Activated naive CD4-positive, alpha-beta T cell treated with anti-CD3 and anti-CD28 coated beads for 36 hours (primary cell): Measurements from ENCODE around the gene WNT4. TPM values are rescaled to one million over a fixed set of nuclear protein-coding genes. Genes with fewer than 3 reads are reported as not detected.

Source experiments
- CTCF ChIA-PET: fragments of 350-600 bp; sonication (Branson Sonifier 250); formaldehyde crosslinking; loops from one replicate; lab custom pipeline; 2021; ENCODE audit warnings: antibody characterized with exemption; lab: Charles Lee
- DNase-seq: peaks from one replicate; pipeline ENCODE4 v3.0.0-alpha.2; 2020
- H3K27ac Mint-ChIP-seq: one replicate; pipeline ENCODE4 v1.8.0; 2021; ENCODE audit warnings: mild to moderate bottlenecking, mixed read lengths
- H3K27me3 Mint-ChIP-seq: one replicate; pipeline ENCODE4 v1.8.0; 2021; ENCODE audit warnings: low read depth, mixed read lengths
- H3K36me3 Mint-ChIP-seq: one replicate; pipeline ENCODE4 v1.8.0; 2021; ENCODE audit warnings: low read depth, mixed read lengths
- H3K4me1 Mint-ChIP-seq: one replicate; pipeline ENCODE4 v1.8.0; 2021; ENCODE audit warnings: low read depth, mixed read lengths
- H3K4me3 Mint-ChIP-seq: one replicate; pipeline ENCODE4 v1.8.0; 2021; ENCODE audit warnings: mild to moderate bottlenecking, moderate library complexity, mixed read lengths
- H3K9me3 Mint-ChIP-seq: one replicate; pipeline ENCODE4 v1.8.0; 2021; ENCODE audit warnings: mixed read lengths
- intact Hi-C: fragments of 100-400 bp; cut with micrococcal nuclease; formaldehyde crosslinking; loops from one replicate; pipeline ENCODE4 v1.15.1; 2023
- total RNA-seq, 2 experiments: library from RNA; stranded (reverse); gene quantifications; one replicate each; pipeline ENCODE4 v1.2.3, GENCODE V29; 2021

The WNT4 gene
- total RNA-seq, 2 experiments from 2014 or later, result not detected

DNA sequence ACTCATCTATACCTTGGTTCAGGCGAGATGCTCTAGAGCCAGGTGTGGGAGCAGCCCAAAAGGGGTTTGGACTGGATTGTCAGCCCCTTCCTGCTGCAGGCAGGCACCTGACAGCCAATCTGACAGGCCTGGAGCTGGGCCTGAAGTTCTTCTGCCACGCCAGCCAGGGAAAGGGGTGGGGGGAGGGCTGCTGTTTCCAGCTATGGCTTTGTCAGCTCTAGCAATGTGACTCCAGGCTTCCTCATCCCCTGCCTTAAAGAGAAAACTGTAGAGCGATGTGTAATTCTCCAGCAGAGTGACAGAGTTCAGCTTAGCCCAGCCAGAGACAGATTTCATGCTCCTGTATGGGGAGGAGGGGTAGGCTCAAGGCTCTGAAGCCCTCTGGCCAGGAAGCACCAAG is 30.3 kb downstream of the WNT4 start:
- intact Hi-C loops, result no loop called here
- CTCF ChIA-PET, result no interaction called here
- DNase-seq, result no peak
- Mint-ChIP-seq H3K4me3 (no peak overlapping the region), H3K27ac (no peak overlapping the region), H3K4me1 (peaks cover 5% of the 10 kb centered on the region), H3K36me3 (peaks cover 3% of the 10 kb centered on the region), H3K9me3 (no peaks in the 10 kb centered on the region), H3K27me3 (no peaks in the 10 kb centered on the region)

DNA sequence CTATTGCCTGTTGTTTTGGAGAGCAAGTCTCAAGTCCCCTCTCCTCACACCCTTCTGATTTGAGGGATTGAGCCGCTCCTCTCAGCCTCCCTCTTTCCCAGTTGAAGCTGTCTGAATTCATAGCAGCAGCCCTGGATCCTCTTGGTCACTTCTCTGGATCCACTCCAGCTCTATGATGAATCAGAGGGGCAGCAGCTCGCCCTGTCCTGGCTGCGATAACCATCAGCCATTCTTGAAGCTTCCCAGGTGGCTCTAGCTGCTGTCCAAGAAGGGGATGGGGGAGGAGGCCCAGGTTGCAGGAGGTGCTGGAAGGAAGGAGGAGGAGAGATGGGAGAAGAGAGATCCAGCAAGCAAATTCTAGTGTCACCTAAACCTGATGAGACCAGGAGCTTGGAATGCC is 31.3 kb downstream of the WNT4 start:
- H3K27me3 Mint-ChIP-seq, result no peaks in the 10 kb centered on the region
- peaks cover 3% of the 10 kb centered on the region for H3K36me3 Mint-ChIP-seq
- H3K9me3 Mint-ChIP-seq, result no peaks in the 10 kb centered on the region
- H3K4me3 Mint-ChIP-seq, result no peak overlapping the region
- peak overlapping the region; percentile 16 for H3K27ac Mint-ChIP-seq
- CTCF ChIA-PET, result interaction anchor here (0.9 kb wide), 1 partner anchor 10 kb away, joined by 3 read pairs; no protein-coding TSS in a partner anchor
- no peak for DNase-seq
- intact Hi-C loops, result no loop called here
- peaks cover 8% of the 10 kb centered on the region for H3K4me1 Mint-ChIP-seq

DNA sequence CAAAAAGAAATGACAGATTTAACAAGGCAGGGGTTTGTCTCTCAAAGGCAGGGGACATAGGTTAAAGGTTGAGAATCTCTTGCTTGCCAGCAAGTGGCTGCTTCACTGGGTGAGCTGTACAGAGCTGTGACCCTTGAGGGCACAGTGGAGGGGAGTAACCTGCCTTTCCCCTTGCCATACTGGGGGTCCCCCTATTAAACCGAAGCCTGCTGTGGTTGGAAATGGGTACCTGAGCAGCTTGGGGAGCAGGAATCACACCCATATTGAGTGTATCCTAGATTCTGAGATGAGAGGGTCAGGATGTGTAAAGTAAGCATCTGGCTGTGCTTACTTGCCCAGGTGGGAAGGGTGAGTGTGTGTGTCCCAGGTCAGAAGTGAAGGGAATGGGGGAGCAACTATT is 31.8 kb downstream of the WNT4 start:
- H3K27ac Mint-ChIP-seq, result no peak overlapping the region
- H3K36me3 Mint-ChIP-seq, result peaks cover 3% of the 10 kb centered on the region
- no peak for DNase-seq
- H3K9me3 Mint-ChIP-seq, result no peaks in the 10 kb centered on the region
- no peak overlapping the region for H3K4me3 Mint-ChIP-seq
- H3K4me1 Mint-ChIP-seq, result peaks cover 12% of the 10 kb centered on the region
- no peaks in the 10 kb centered on the region for H3K27me3 Mint-ChIP-seq
- intact Hi-C loops, result no loop called here
- CTCF ChIA-PET, result interaction anchor here (0.5 to 0.9 kb wide), 2 partner anchors 10 to 132 kb away, joined by 3 read pairs; no protein-coding TSS in a partner anchor

DNA sequence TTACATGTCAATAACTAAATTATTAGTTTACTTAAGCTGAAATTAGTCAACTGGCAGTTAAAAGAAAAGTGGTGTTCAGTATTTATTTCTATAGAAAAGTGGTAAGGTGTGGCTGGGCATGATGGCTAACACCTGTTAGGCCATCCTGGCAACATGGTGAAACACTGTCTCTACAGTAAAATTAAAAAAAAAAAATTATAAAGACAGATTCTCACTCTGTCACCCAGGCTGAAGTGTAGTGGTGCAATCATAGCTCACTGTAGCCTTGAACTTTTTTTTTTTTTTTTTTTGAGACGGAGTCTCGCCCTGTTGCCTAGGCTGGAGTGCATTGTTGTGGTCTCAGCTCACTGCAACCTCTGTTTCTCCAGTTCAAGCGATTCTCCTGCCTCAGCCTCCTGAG is 32.9 kb downstream of the WNT4 start:
- Mint-ChIP-seq H3K9me3 (no peaks in the 10 kb centered on the region), H3K4me3 (no peak overlapping the region), H3K27ac (no peak overlapping the region), H3K36me3 (peaks cover 12% of the 10 kb centered on the region), H3K4me1 (peaks cover 20% of the 10 kb centered on the region), H3K27me3 (no peaks in the 10 kb centered on the region)
- intact Hi-C loops, result no loop called here
- no peak for DNase-seq
- CTCF ChIA-PET, result interaction anchor here (0.6 to 1.2 kb wide), 4 partner anchors 10 to 389 kb away, joined by 3 to 7 read pairs (median 4); no protein-coding TSS in a partner anchor

DNA sequence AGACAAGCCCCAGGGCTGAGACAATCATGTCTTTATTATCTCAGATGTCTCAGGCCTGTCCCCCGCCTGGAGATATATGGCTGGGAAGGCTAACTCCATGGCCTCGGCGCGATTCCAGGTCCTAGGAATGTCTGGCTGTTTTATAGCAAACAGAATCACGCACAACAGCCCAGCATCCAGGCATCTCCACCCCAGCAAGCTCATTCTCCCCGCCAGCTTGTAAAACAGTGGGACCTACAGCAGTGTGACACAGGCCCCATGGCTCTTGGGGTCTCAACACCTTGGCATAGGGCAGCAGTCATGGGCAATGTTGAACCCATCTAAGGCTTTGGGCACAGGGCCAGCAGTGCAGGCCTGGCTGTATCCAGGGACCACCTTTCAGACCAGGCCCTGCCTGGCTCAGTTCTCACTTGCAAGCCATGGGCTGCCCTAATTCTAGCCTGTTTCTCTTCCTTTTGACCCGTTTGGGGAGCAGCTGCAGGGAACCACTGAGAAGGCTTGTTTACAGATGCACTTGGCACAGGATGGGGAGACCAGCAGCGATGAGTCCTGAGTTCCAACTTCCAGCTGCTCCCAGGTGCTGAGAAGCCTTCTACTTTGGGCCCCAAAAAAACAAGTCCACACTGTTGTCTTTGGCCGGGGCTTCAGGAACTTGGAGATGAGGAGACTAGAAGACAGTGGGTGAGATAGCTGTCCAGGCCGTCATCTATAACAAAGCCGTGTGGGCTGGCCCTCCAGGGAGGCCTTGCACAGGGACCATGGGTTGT is 34.4 kb downstream of the WNT4 start:
- DNase-seq, result no peak
- CTCF ChIA-PET, result interaction anchor here (1.1 to 1.3 kb wide), 2 partner anchors 9 to 13 kb away, joined by 3 to 4 read pairs; no protein-coding TSS in a partner anchor
- Mint-ChIP-seq H3K36me3 (peaks cover 24% of the 10 kb centered on the region), H3K4me1 (peaks cover 32% of the 10 kb centered on the region), H3K4me3 (no peak overlapping the region), H3K27ac (no peak overlapping the region), H3K27me3 (no peaks in the 10 kb centered on the region), H3K9me3 (peaks cover 3% of the 10 kb centered on the region)
- intact Hi-C loops, result no loop called here

DNA sequence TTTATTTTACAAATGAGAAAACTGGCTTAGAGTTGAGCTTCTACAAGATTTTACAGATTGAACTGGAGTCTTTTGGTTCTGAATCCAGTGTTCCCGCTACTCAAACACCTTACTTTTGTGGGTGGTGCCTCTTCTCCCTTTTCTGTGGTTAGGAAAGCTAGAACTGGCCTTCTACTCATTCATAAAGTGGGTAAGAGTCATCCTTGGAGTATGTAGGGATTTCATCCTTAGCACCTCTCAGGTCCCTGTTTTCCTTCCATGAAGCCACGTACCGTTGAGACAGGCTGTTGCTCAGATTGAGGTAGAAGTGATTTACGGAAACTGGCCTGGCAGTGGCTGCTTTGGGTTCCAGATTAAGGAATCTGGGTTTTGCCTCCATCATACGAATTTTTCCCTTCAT is 35.8 kb downstream of the WNT4 start:
- intact Hi-C loops, result no loop called here
- H3K27me3 Mint-ChIP-seq, result no peaks in the 10 kb centered on the region
- H3K4me1 Mint-ChIP-seq, result peaks cover 43% of the 10 kb centered on the region
- peaks cover 30% of the 10 kb centered on the region for H3K36me3 Mint-ChIP-seq
- CTCF ChIA-PET, result interaction anchor here (0.6 to 1.3 kb wide), 3 partner anchors 15 to 168 kb away, joined by 3 to 4 read pairs (median 4); no protein-coding TSS in a partner anchor
- peak overlapping the region; percentile 2 for H3K27ac Mint-ChIP-seq
- no peak overlapping the region for H3K4me3 Mint-ChIP-seq
- H3K9me3 Mint-ChIP-seq, result peaks cover 3% of the 10 kb centered on the region
- DNase-seq, result no peak

DNA sequence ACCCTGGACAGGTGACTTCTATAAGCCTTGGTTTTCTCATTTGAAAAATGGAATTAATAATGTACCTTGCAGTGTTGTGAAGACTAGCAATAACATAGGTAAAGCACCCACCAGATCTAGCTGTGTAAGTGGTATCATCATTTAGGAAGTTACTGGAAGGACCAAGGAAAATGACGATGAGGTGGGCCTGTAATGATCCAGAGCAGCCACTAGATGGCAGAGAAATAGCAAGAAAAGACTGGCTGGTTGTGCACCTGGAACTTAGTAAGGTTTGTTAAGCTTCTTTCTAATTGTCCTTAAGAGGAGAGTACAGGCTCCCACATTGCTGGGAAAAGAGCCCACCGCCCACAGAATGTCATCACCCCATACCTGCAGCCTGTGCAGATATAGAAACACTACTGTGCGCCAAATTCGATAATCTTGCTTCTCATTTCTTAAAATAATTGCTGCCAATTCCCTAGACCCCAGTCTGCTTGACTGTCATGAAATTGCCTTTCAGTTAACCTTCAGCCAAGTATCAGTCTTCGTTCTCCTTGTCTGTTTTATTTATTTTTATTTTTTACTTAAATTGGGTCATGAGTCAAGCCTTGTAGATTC is 37.2 kb downstream of the WNT4 start:
- Mint-ChIP-seq H3K9me3 (peaks cover 3% of the 10 kb centered on the region), H3K4me3 (no peak overlapping the region), H3K27ac (peak overlapping the region; percentile 74), H3K36me3 (peaks cover 30% of the 10 kb centered on the region), H3K4me1 (peaks cover 53% of the 10 kb centered on the region), H3K27me3 (no peaks in the 10 kb centered on the region)
- DNase-seq, result peak; percentile 50
- intact Hi-C loops, result loop anchor here (1.0 to 2.0 kb wide), 4 partner anchors 13 to 311 kb away; no protein-coding TSS in a partner anchor
- CTCF ChIA-PET, result interaction anchor here (1.0 to 2.0 kb wide), 9 partner anchors 8 to 348 kb away, joined by 3 to 16 read pairs (median 3); no protein-coding TSS in a partner anchor

DNA sequence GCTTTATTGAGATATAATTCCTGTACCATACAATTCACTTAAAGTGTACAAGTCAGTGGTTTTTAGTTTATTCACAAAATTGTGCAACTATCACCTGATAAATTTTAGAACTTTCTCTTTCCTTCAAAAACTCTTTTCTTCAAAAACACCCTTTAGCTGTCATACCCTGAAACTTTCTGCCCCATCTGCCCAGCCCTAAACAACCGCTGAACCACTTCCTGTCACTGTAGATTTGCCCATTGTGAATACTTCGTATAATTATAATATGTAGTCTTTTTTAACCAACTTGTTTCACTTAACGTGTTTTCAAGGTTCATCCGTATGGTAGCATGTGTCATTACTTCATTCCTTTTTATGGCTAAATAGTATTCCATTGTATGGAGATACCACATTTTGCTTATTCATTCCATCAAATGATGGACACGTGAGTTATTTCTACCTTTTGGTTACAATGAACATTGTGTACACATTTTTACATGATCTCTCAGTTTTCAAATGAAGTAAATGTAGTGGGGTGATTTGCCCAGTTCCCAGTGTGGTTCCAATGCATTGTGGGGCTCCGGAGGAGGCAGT is 37.9 kb downstream of the WNT4 start:
- Mint-ChIP-seq H3K9me3 (peaks cover 3% of the 10 kb centered on the region), H3K27me3 (no peaks in the 10 kb centered on the region), H3K4me3 (no peak overlapping the region), H3K27ac (peak overlapping the region; percentile 74), H3K36me3 (peaks cover 31% of the 10 kb centered on the region), H3K4me1 (peaks cover 60% of the 10 kb centered on the region)
- CTCF ChIA-PET, result interaction anchor here (1.0 to 2.0 kb wide), 9 partner anchors 9 to 348 kb away, joined by 3 to 16 read pairs (median 3); no protein-coding TSS in a partner anchor
- intact Hi-C loops, result loop anchor here (1.0 to 2.0 kb wide), 4 partner anchors 13 to 311 kb away; no protein-coding TSS in a partner anchor
- DNase-seq, result peak; percentile 77

DNA sequence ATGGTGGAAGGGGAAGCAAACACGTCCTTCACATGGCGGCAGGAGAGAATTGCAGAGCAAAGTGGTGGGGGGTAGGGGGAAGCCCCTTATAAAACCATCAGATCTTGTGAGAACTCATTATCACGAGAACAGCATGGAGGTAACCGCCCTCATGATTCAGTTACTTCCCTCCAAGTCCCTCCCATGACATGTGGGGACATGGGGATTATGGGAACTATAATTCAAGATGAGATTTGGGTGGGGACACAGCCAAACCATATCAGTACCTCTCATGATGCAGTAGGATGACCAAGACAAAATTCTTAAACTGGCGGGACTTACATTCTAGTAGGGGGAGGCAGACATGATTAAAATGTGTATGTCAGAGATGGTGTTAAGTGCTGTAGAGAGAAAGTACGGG is 38.8 kb downstream of the WNT4 start:
- CTCF ChIA-PET, result interaction anchor here (1.6 to 2.6 kb wide), 3 partner anchors 11 to 14 kb away, joined by 4 to 16 read pairs (median 8); no protein-coding TSS in a partner anchor
- peak; percentile 29 for DNase-seq
- intact Hi-C loops, result loop anchor here (2.0 kb wide), 1 partner anchor 15 kb away; no protein-coding TSS in a partner anchor
- H3K9me3 Mint-ChIP-seq, result peaks cover 3% of the 10 kb centered on the region
- H3K27ac Mint-ChIP-seq, result peak overlapping the region; percentile 74
- H3K27me3 Mint-ChIP-seq, result no peaks in the 10 kb centered on the region
- H3K36me3 Mint-ChIP-seq, result peaks cover 33% of the 10 kb centered on the region
- H3K4me1 Mint-ChIP-seq, result peaks cover 69% of the 10 kb centered on the region
- no peak overlapping the region for H3K4me3 Mint-ChIP-seq

DNA sequence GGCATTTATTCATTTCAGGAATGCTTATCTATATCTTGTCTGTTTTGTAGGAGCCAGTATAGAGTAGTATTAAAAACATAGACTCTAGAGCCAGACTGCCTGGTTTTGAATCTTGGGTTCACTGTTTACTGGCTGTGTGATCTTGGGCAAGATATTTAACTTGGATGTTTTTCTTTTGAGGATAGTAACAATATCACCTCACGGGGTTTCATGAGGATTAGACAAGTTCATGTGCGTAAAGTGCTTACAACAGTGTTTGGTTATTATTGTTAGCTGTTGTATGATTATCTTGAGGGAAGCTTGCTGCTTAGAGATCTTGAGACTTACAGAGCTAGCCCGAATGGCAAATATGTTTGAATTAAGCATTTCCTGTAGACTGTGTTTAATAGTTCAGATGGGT is 40.2 kb downstream of the WNT4 start:
- CTCF ChIA-PET, result interaction anchor here (1.3 to 2.6 kb wide), 3 partner anchors 10 to 78 kb away, joined by 3 to 8 read pairs (median 4); no protein-coding TSS in a partner anchor
- intact Hi-C loops, result no loop called here
- peaks cover 34% of the 10 kb centered on the region for H3K36me3 Mint-ChIP-seq
- H3K9me3 Mint-ChIP-seq, result peaks cover 3% of the 10 kb centered on the region
- DNase-seq, result no peak
- H3K4me1 Mint-ChIP-seq, result peaks cover 74% of the 10 kb centered on the region
- H3K27me3 Mint-ChIP-seq, result no peaks in the 10 kb centered on the region
- H3K27ac Mint-ChIP-seq, result peak overlapping the region; percentile 30
- no peak overlapping the region for H3K4me3 Mint-ChIP-seq

DNA sequence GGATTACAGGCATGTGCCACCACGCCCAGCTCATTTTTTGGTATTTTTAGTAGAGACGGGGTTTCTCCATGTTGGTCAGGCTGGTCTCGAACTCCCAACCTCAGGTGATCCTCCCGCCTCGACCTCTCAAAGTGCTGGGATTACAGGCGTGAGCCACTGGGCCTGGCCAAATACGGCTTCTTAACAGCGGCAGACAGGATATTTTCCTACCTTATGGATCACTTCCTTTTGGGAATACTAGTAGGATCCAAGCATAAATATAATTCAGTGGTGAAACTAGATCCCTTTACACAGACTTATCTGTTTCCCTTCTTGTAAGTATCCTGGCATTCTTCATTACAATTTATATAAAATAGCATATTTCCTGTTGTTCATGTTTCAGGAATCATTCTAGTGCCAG is 40.9 kb downstream of the WNT4 start:
- H3K27me3 Mint-ChIP-seq, result no peaks in the 10 kb centered on the region
- H3K4me3 Mint-ChIP-seq, result no peak overlapping the region
- H3K4me1 Mint-ChIP-seq, result peaks cover 79% of the 10 kb centered on the region

DNA sequence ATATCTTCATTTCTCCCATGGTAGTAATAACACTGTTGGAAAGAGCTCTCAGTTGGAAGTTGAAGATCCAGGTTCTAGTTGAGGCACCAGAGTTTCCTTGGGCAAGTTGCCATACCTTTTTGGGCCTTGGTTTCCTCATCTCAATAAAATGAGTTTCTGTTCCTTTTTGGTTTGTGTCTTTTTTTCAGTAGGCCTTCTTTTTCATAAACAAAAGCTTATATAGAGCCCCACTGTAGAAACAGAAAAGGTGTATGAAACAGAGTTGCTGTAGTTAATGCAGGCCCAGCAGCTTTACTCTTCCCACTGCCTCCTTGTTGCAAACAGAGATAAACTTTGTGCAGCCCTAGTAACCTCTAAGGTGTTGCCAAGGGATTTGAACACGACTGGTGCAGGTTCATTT is 41.7 kb downstream of the WNT4 start:
- intact Hi-C loops, result no loop called here
- peak overlapping the region; percentile 28 for H3K27ac Mint-ChIP-seq

More for the DNA sequence above, 40.9 kb downstream of the WNT4 start:
- H3K27ac Mint-ChIP-seq, result no peak overlapping the region
- CTCF ChIA-PET, result interaction anchor here (1.2 to 2.6 kb wide), 2 partner anchors 9 to 10 kb away, joined by 3 to 8 read pairs; no protein-coding TSS in a partner anchor
- intact Hi-C loops, result no loop called here
- H3K36me3 Mint-ChIP-seq, result peaks cover 38% of the 10 kb centered on the region
- DNase-seq, result no peak
- H3K9me3 Mint-ChIP-seq, result peaks cover 3% of the 10 kb centered on the region

More for the DNA sequence above, 41.7 kb downstream of the WNT4 start:
- Mint-ChIP-seq H3K36me3 (peaks cover 40% of the 10 kb centered on the region), H3K4me1 (peaks cover 79% of the 10 kb centered on the region), H3K4me3 (no peak overlapping the region), H3K9me3 (peaks cover 3% of the 10 kb centered on the region), H3K27me3 (no peaks in the 10 kb centered on the region)
- DNase-seq, result no peak
- CTCF ChIA-PET, result interaction anchor here (0.6 to 2.6 kb wide), 3 partner anchors 8 to 353 kb away, joined by 3 to 8 read pairs (median 3); no protein-coding TSS in a partner anchor
